ENCODE measurements around the gene TTC23L.
"Not testable (repeated sequence)": the region's sequence is repeated elsewhere in the genome, so short reads cannot be mapped to it uniquely, and the experiment has no call there.

The TTC23L gene

DNA sequence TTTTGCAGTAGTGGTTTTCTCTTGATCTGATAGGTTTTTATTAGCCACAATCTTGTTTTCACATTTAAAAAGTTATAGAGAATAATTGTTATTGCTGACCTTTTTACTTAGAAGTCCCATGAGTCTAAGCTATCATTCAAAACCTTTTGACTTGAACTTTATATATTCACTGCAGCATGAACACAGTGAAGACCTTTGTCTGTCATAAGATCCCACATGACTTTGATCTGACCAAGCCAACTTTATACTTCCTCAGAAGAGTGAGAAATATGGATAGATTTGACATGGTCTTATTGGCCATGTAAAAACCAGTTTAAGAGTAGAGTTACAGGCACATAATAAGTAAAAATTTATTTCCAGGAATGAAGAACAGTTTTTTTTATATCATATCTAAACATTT is 42.3 kb downstream of the TTC23L start:
- DNase-seq: no peak

DNA sequence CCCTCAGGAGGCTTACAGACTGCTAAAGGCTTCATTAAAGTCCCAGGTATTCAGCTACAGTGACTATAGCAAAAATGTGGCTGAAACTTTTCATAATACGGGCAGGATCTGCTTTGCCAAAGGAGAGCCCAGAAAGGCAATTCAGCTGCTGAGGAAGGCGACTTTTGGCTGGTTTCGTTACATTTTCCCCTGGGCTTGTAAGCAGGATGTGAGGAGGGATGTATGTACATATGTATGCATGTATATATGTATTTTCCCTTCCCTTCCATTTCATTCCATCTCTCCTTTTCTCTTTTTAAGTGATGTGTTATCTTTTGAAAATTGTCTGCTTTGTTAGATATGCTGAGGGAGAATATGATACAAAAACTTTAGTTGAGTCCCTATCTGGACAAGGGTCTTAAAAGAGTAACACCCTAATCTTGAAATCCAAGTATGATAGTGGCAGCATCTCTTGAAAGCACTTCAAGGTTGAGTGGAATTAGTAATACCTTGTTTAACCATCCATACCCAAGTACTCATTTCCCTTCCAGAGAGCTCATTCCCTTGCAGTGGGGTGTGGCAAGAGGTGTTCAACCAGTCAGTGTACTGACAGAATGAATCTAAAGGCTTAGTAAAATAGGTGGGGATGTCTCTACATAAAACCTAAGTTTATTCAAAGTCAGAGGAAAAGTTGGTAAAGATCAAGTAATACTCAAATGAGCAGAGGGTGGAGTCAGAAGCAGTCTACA is 47.6 kb downstream of the TTC23L start:
- DNase-seq: no peak

DNA sequence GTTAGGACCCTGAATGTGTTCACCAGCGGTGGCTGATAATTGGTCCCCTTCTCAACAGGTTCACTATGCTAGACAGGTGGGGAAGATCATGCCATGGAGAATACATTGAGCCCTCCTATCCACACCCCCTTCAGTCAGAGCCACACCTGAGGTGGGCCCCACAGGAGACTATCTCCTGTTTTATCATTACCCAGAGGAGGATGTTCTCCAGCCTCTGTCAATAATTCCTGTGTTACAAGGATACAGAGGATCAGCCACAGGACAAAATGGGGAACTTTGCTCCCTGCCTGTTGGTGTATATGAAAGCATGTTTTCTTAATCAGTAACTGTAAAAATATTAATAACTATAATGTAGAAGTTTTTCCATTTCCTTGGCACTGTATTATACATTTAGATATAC is 50.4 kb downstream of the TTC23L start:
- no peak for DNase-seq

DNA sequence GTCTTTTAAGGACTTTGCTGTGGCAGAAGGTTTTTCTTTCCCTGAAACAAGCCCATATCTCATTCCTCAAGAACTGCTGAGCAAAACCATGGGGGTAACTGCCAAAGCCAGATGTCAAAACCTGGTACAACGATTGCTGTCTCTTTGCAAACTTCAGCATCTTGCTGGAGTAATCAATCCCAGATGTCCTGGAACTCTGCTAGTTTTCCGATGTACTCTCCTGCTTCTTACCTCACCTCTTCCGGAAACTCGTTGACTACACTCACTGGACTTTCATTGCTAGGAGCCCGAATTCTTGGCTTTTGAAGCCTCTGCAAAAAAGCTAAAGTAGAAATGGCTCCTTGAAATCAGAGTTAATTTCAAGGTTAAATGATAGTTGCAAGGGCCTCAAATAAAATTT is 53.0 kb downstream of the TTC23L start:
- no peak for DNase-seq

DNA sequence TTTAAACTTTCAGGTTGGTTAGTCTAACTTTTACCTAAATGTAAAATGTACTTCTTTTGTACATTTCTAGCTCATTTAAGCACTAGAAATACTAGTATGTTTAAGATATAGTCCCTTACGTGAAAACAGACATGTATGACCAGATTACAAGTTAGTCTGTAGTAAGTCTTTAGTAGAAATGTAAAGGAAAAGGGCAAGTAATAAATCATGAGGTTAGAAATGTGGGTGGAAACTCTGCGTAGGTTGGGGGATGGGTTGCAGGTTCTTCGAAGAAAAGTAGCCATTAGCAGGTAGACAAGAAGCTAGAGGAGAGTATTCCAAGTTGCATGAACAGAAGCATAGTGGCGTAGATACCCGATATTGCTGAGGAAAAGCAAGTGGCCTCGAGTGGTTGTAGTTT is 53.5 kb downstream of the TTC23L start:
- DNase-seq: no peak

DNA sequence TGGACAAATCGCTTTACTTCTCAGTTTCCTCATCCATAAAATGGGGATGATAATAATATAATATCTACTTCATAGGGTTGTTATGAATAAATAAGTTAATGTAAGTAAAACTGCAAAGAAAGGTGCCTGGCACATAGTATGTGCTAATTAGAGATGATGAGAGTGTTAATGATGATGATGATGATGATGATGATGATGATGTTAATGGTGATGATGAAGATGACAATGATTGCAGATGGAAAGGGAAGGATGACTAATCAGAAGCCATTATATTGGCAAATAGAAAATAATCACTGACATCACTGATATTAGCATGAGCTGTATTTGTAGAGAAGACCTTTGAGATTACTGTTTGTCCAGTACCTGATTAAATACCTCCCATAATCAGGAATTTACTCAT is 55.8 kb downstream of the TTC23L start:
- no peak for DNase-seq

DNA sequence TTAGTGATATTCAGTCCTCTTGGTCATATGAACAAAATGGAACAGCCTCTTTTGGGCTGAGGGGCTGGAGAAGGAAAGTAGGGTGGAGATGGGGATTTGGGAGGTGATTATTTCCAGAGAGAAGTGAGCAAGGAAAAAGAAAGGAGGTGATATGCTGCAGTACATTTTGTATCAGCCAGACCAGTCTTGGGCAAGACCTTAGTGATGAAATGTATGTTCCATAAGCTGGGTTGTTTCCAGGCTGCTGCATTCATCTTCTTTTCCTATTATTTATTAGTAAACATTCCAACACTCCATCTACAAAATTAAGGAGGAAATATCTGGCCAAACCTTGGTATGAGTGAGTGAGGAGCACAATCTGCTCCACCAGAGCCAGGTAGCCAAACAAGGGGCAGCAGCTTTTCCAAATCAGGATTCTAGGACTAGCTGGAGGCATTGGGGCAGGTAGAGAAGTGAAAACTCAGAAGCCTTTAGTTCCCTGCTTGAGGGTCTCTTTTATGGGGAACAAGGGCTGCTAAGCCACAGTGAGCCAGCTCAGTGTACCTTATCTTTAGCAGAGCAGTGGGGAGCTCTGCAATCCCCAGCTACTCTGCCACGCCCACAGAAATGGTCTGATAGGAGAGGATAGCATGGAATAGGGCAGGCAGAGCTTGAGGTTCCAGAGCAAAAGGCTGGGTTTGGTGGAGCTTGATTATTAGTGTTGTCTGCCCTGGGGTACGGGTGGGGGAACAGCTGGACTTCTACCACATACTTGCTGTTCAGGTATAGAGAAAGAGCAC is 56.9 kb downstream of the TTC23L start:
- no peak for DNase-seq

DNA sequence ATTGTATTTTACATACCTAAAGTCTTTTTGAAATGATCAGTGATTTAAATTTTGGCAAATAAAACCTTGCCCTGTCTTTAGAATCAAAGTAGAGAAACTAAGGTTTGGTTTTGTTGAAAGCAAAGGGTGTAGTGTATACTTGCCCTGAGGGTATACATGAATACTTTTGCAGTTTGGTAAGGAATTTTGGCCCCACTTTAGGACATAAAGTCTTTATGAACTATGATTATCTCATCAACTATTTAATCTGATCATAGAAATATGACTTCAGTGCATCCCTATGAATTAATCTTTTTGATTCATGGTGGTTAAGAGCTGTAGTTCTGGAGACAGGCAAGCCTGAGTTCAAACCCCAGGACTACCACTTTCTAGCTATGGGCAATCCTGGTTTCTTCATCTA is 58.7 kb downstream of the TTC23L start:
- no peak for DNase-seq

DNA sequence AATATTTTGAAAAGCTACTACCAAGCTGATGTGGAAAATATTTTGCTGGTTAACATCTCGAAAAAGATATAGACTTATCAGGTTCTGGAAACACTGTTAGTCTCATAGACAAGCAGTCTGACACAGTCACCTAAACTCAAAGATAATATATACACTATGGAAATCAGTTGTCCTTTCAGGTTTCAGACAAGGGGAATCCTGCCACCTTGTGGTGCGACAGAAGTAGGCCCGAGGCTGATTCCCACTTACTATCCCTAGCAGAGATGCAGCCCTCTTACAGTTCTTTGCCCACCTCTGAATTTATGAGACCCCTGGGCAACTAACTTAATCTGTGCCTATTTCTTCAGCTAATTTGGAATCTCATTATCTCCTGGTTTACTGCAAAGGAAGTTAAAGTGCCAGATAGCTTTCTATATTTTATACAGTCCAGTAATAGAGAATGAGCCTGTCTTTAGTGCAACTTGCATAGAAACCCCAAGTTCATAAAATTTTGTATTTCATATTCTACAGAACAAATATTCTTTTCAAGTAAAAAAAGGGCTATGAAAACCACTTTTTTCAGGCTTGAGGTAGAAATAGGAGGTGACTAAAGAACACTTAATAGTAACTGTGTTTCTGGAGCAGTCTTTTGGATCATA is 59.4 kb downstream of the TTC23L start:
- DNase-seq: peak; percentile 40

DNA sequence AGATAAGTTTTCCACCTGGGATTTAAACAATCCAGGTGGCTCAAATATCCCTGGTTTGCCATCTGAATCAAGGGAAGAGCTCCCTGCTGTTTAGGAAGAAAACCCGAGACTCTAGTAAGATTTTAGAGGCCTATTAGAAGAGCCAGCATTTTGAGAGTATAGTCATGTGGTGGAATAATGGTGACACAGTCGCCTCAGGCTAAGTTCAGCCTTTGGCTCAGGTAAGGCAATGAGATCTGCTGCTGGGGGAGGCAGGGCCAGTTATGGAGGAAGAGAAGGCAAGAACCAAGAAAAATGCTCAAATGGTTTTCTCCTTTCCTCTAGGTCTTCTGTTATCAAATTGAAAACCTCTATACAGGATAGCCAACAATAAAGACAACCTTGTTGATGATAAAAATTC is 60.1 kb downstream of the TTC23L start:
- DNase-seq: no peak

DNA sequence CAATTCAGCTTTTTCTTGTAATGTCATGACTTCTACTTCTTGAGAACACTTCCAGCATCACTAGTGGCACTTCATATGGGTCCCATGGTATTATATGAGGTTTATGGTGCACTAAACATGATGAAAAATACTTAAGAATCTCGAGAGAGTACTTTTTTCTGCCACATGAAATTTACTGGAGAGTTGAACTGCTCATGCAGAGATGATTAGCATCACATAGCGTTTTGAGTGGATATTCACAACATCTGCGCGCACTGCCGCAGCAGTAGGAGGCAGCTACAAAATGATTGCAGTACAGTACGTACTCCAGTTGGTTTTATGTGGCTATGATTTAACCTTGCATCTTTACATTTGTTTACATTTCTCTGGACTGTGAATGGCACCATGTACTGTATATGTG is 61.7 kb downstream of the TTC23L start:
- no peak for DNase-seq

DNA sequence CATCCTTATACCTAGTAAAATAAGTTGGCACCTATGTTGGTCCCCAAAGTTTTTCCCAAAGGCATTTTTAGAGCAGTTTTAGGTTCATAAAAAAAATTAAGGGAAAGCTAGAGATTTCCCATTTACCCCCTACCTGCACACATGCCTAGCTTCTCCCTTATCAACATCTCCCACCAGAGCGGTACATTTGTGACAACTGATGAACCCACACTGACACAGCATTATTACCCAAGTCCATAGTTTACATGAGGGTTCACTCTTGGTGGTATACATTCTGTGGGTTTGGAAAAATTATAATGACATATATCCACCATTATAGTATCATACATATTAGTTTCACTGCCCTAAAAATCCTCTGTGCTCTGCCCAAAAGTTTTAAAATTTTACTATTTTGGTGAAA is 64.3 kb downstream of the TTC23L start:
- DNase-seq: no peak

DNA sequence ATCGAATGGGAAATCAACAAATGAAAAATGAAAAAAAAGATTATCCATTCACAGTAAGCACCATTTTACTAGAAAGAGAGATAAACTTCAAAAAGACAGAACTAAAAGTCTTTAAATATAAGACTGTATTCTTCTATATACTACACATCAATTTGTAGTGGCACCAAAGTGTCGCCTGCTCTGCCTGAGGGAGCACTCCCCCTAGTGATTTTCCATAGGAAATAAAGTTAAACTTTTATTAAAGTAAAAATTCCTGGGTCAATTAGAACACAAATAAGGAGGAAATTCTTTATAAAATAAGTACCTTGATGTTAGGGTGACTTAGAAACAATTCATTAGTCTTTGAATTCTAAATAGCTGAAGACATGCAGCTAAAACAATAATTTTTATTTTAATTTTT is 66.6 kb downstream of the TTC23L start:
- DNase-seq: no peak

DNA sequence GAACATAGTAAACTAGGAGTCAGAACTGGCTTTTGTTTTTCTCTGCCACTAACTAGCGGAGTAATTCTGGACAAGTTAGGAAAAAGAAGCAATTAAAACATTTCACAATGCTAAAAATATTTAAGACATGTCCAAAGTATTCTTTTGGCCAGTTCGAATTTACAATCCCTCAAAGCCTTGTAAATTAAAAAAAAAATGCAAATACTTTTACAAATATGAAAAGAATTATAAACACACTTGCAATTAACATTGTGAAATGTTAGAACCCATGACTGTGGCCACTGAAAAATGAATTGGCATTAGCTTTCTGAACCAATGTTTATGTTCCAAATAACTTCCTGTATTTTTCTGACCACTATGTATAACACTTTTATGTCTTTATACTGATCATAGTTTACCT is 74.1 kb downstream of the TTC23L start:
- DNase-seq: no peak

DNA sequence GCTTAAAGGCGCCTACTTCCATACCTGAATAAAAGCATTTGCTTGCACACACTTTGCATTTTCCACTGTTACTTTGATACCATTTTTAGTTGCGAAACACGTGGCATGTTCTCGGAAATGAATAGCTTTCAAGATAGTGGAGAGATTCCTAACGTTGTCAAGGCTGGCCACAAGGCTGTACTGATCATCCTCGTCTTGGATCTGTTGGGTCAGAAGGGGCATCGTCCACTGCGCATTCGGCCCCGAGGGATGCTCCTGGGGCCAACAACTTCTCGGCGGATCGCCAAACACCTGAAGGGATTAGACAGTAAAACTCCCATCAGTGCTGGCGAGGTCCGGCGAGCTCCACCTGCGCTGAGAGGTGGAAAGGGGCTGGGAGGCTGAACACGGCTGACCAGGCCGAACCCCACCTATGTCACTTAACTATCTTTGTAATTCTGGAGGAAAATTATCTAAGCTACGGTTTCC is 75.7 kb downstream of the TTC23L start:
- DNase-seq: no peak

DNA sequence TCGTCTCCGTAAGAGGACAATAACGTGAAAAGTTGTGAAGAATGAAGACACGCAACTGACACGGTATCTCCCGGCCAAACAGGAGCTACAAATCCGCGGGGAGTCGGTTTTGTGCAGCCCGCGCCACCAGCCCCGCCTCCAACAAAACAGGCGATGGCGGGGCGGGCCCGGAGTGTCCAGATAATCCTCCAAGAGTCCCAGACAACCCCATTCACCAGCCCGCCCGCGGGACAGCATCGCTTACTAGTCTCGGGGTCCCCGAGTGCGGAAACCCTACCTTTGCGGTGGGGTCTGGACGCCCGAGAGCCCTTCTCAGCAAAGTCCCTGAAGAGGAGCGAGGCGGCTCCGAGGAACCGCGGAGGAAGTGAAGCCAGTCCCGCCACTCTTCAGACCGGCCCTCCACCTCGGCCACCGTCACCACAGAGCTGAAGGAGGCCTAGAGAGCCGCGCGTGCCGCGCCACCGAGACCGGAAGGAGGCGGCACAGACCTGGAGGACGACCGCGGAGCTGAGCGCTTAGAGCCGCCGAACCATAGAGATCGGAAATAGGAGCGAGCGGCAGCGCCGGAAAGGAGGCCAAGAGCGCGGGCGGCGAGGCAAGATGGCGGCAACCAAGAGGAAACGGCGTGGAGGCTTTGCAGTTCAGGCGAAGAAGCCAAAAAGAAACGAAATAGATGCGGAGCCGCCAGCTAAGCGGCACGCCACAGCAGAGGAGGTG is 76.3 kb downstream of the TTC23L start, which contains the start of the genes BRIX1 and RAD1:
Gene BRIX1 (plus strand): TSS at position 573 of the 717 bp plus-strand sequence. CDS start 28 bp downstream, at position 601.
Gene RAD1 (minus strand): TSS at position 366 of the 717 bp plus-strand sequence. CDS start 612 bp downstream, outside the sequence.
- DNase-seq: peak; percentile 84

DNA sequence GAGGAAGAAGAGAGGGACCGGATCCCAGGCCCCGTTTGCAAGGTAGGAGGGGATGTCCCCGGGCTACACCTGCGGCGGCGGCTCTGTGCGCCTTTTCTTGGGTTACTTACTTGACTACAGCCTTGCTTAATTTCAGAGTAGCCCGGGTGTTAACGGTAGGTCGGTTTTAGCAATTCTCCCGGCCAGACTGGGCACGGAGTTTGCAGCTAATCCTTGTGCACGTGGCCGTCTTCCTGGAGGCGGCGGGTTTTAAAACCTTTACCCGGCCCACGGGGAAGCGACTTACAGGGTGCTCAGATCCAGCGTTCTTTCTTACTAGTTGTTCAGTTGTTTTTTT is 76.9 kb downstream of the TTC23L start:
- DNase-seq: no peak

DNA sequence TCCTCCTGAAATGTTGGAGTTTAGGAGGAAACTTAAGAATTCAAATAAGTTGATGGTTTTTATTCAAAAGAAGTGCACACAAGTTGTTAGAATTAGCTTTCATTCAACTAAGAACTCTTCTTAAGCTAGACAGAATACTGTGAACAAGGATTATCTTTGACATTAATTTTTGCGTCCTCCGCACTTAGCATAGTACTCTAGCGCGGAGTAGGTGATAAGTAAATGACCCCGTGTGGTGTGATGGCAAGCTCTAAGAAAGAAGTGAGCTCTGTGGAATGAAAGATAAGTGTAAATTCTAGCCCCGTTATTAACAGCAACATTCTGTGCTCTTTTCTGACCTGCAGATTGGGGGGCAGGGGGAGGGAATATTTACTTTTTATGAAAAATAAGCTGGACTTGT is 77.6 kb downstream of the TTC23L start:
- DNase-seq: no peak

DNA sequence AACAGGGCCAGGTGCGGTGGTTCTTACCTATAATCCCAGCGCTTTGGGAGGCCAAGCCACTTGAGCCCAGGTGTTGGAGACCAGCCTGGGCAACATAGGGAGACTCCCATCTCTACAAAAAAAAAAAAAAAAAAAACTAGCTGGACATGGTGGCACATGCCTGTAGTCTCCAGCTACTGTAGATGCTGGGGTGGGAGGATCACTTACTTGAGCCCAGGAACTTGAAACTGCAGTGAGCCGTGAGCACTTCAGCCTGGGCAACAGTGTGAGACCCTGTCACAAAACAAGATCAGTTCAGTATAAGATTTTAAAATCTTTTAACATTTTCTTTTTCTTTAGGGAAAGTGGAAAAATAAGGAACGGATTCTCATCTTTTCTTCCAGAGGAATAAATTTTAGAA is 79.1 kb downstream of the TTC23L start:
- no peak for DNase-seq

DNA sequence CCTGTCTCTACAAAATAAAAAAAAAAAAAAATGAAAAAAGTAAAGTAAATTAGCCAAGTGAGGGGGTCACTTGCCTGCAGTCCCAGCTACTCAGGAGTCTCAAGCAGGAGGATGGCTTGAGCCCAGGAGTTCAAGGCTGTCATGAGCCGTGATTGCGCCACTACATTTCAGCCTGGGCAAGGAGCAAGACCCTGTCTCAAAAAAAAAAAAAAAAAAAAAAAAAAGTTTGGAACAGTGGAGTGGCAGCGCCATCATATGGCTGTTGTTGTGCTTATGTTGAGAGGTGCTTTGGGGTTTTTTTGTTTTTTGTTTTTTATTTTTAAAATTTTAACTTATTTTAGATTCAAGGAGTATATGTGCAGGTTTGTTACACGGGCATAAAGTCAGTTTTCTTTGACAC is 80.1 kb downstream of the TTC23L start:
- DNase-seq: no peak

DNA sequence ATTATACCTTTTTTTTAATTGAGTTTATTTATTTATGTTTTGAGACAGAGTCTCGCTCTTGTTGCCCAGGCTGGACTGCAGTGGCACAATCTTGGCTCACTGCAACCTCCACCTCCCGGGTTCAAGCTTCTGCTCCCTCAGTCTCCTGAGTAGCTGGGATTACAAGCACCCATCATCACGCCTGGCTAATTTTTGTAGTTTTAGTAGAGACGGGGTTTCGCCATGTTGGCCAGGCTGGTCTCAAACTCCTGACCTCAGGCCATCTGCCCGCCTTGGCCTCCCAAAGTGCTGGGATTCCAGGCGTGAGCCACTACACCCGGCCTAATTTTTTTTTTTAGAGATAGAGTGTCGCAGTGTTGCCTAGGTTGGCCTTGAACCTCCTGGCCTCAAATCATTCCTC is 84.3 kb downstream of the TTC23L start:
- not testable (repeated sequence) for DNase-seq

DNA sequence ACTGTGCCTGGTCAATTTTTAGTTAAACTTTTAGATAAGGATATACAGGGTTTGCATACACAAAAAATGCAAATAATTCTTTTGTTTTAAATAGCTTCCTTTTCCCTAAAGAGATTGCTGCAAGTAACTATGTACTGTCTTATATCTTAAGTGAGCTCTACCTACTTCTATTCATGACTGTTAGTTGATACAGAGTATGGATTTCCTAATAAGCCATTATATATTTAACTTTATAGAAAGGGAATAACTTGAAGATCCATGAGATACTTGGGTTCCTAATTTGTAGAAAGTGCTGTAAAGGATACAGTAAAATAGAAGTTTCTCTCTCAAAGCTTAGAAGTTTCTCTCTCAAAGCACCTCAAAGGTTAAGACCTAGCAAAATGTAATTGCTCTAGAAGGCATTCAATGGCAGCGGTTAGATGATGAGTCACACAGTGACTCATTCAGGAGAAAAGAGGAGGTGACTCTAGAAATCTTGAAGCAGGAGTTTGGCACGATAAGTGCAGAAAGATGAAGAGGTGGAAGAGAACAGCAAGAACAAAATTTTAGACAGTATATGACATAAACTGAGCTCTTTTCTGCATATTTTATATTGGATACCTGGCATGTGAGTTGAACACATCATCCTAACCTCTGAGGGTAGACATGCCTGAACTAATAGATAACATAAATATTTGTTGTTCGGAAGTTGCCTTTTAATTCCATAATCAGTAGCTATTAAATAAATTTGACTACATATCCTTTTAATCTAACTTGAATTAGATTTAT is 84.9 kb downstream of the TTC23L start:
- DNase-seq: peak; percentile 51

DNA sequence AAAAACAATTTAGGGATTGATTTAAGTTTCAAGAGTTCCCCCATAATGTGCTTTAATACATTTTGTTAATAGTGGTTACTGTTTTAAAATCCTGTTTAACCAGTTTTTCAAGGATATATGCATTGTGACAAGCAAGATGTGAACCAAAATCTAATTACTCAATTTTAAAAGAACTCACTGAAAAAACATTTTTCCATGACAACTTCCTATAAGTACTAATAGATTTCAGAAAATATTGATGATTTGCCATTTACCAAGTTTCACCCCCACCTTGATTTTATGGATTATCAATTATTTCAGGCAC is 85.5 kb downstream of the TTC23L start:
- DNase-seq: no peak

Data from 8988T (cell line).